ENCODE measurements around the gene CNPY4.

Gene CNPY4

GRCh38 chr7:100153708-100154535, 34.5 kb downstream of the CNPY4 start:
- no peak for DNase-seq (ENCODE audit: extremely low read depth, low read depth)
- TF ChIP-seq CTCF (IDR thresholded peaks at IDR 0.05; ENCODE audit: low read depth, low read length) = no peak

- TF ChIP-seq CTCF (IDR thresholded peaks at IDR 0.05; ENCODE audit: low read depth, low read length) = no peak
- no peak for DNase-seq (ENCODE audit: extremely low read depth, low read depth)
Observed at GRCh38 chr7:100154651-100155491, 35.4 kb downstream of the CNPY4 start.

GRCh38 chr7:100155553-100156317, 36.3 kb downstream of the CNPY4 start:
- DNase-seq (ENCODE audit: extremely low read depth, low read depth) = no peak
- TF ChIP-seq CTCF (IDR thresholded peaks at IDR 0.05; ENCODE audit: low read depth, low read length) = no peak

GRCh38 chr7:100156331-100157068, 37.1 kb downstream of the CNPY4 start:
- TF ChIP-seq CTCF (IDR thresholded peaks at IDR 0.05; ENCODE audit: low read depth, low read length) = no peak
- DNase-seq (ENCODE audit: extremely low read depth, low read depth) = no peak

GRCh38 chr7:100157069-100157333, 37.6 kb downstream of the CNPY4 start:
- DNase-seq (ENCODE audit: extremely low read depth, low read depth) = no peak
- TF ChIP-seq CTCF (IDR thresholded peaks at IDR 0.05; ENCODE audit: low read depth, low read length) = no peak

- DNase-seq (ENCODE audit: extremely low read depth, low read depth) = no peak
- no peak; the same call in 1 of the 2 replicates for TF ChIP-seq CTCF (IDR thresholded peaks at IDR 0.05; ENCODE audit: low read depth, low read length)
Observed at GRCh38 chr7:100157334-100158228, 38.1 kb downstream of the CNPY4 start.

Measured in AG09319 (cell line).